ENCODE measurements around the gene CNOT4.
"Not testable (repeated sequence)": the region's sequence is repeated elsewhere in the genome, so short reads cannot be mapped to it uniquely, and the experiment has no call there.

Gene CNOT4

GRCh38 chr7:135480966-135481597 is 28.8 kb downstream of the CNOT4 start:
- H3K4me1 ChIP-seq = peaks cover 5% of the 10 kb centered on the region
- H3K36me3 ChIP-seq = no peaks in the 10 kb centered on the region; the same call in 1 of the 2 replicates
- H3K9me3 ChIP-seq = no peaks in the 10 kb centered on the region
- H3K27me3 ChIP-seq = no peaks in the 10 kb centered on the region
- H3K4me3 ChIP-seq (ENCODE audit: low read depth, low read length) = no peak overlapping the region
- no peak for TF ChIP-seq CTCF (IDR thresholded peaks at IDR 0.05; ENCODE audit: low read depth, low read length)
- no peak for DNase-seq

GRCh38 chr7:135475521-135475920 is 34.4 kb downstream of the CNOT4 start:
- no peaks in the 10 kb centered on the region; the same call in 1 of the 2 replicates for H3K36me3 ChIP-seq
- no peaks in the 10 kb centered on the region for H3K9me3 ChIP-seq
- H3K4me3 ChIP-seq (ENCODE audit: low read depth, low read length) = no peak overlapping the region
- no peak for TF ChIP-seq CTCF (IDR thresholded peaks at IDR 0.05; ENCODE audit: low read depth, low read length)
- H3K27me3 ChIP-seq = no peaks in the 10 kb centered on the region
- DNase-seq = no peak
- no peaks in the 10 kb centered on the region; the same call in 1 of the 2 replicates for H3K4me1 ChIP-seq

GRCh38 chr7:135469705-135470104 is 40.2 kb downstream of the CNOT4 start:
- H3K4me3 ChIP-seq (ENCODE audit: low read depth, low read length); H3K4me1 ChIP-seq; H3K27me3 ChIP-seq; H3K9me3 ChIP-seq; DNase-seq; H3K36me3 ChIP-seq: not testable (repeated sequence)

- no peak for TF ChIP-seq CTCF (IDR thresholded peaks at IDR 0.05; ENCODE audit: low read depth, low read length)
- Histone ChIP-seq H3K27me3 (no peaks in the 10 kb centered on the region), H3K36me3 (no peaks in the 10 kb centered on the region), H3K4me3 (ENCODE audit: low read depth, low read length) (no peak overlapping the region), H3K9me3 (no peaks in the 10 kb centered on the region), H3K4me1 (no peaks in the 10 kb centered on the region)
- DNase-seq = no peak
Measured at GRCh38 chr7:135467207-135467711, 42.6 kb downstream of the CNOT4 start.

- H3K9me3 ChIP-seq = no peaks in the 10 kb centered on the region
- no peak for TF ChIP-seq CTCF (IDR thresholded peaks at IDR 0.05; ENCODE audit: low read depth, low read length)
- no peaks in the 10 kb centered on the region; the same call in 1 of the 2 replicates for H3K4me1 ChIP-seq
- DNase-seq = no peak
- H3K27me3 ChIP-seq = no peaks in the 10 kb centered on the region
- no peak overlapping the region for H3K4me3 ChIP-seq (ENCODE audit: low read depth, low read length)
- no peaks in the 10 kb centered on the region for H3K36me3 ChIP-seq
Measured at GRCh38 chr7:135466442-135467206, 43.3 kb downstream of the CNOT4 start.

- Histone ChIP-seq H3K4me3 (ENCODE audit: low read depth, low read length) (no peak overlapping the region), H3K36me3 (no peaks in the 10 kb centered on the region), H3K9me3 (no peaks in the 10 kb centered on the region), H3K27me3 (no peaks in the 10 kb centered on the region), H3K4me1 (peaks cover 4% of the 10 kb centered on the region)
- DNase-seq = no peak
- no peak for TF ChIP-seq CTCF (IDR thresholded peaks at IDR 0.05; ENCODE audit: low read depth, low read length)
Measured at GRCh38 chr7:135463908-135464307, 46.0 kb downstream of the CNOT4 start.
